ENCODE results near the gene CNTFR. TPM values are rescaled to one million over a fixed set of nuclear protein-coding genes. Genes with fewer than 3 reads are reported as not detected.

Gene CNTFR
- total and polyA plus RNA-seq, 4 donors, result 0.75 to 3.3 (median 2.0) TPM

DNA sequence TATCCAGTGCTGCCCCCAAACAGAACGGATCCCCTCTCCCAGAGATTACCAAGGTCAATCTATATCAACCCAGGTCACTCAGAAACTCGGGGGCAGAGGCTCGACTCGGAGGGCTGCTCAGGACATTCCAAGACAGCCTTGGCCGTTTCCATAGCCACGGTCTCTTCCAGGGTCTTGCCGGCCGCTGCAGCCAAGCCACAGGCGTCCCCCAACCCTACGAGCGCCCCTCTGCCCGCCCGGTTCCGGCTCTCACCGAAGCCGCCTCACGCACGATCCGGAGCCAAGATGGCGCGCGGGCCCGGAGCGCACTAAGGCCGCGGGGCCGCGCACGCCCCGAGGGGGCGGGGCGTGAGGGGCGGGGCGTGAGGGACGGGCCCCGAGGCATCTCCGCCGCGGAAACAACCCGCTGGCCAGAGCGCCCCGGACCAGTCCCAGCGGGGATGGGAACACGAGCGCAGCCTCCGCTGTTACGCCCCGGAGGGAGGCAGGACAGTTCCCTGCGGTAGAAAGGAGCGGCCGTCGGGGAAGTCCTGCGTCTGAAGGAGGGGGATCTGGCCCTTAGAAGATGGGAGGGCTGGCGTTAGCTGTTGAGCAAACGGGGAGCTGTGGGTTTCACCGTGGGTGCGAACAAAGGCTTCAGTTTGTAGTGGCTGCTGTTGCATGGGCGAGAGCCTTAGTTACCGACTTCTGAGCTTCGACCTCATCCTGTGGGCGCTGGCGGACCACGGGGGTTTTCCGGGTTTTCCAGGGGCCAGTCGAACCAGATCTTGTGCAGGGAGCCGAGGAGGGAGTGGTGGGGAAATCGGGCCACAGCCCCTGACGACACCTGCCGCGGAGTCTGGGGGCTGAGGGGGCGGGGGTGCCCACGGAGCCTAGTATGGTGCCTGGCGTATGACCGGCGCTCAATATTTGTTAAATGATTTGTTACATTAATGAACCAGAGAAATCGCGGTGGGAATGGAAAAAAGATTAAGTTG lies 22.6 kb upstream of the CNTFR start, which contains the start of gene RPP25L:
TSS of gene RPP25L (minus strand) at position 287 of the 977 bp plus-strand sequence. CDS start 801 bp downstream, outside the sequence.
- Histone ChIP-seq H3K27me3 (ENCODE audit: control insufficient read depth in 4 of 4, insufficient read depth in 4 of 4, low read length in 3 of 4) (no peaks in the 10 kb centered on the region), H3K36me3 (ENCODE audit: control insufficient read depth in 4 of 4, insufficient read depth in 3 of 4, low read depth in 1 of 4, low read length in 3 of 4) (peaks cover 0 to 24% (median 11%) of the 10 kb centered on the region in 4 donors), H3K9ac (ENCODE audit: low read depth in 1 of 2, low read length in 2 of 2) (peak within 1 kb of the TSS; percentile 85 to 87), H3K4me1 (ENCODE audit: control insufficient read depth in 4 of 4, insufficient read depth in 4 of 4, low read length in 3 of 4) (peaks cover 11 to 29% (median 23%) of the 10 kb centered on the region in 4 donors), H3K27ac (ENCODE audit: low read depth in 1 of 2, low read length in 2 of 2) (peak within 1 kb of the TSS; percentile 81 to 90), H3K4me3 (ENCODE audit: low read depth in 1 of 3, low read length in 3 of 3) (peak within 1 kb of the TSS; percentile 74 to 95 (median 87)), H3K9me3 (ENCODE audit: control insufficient read depth in 4 of 4, low read length in 3 of 4) (no peaks in the 10 kb centered on the region)
- TF ChIP-seq, protein P1, sequence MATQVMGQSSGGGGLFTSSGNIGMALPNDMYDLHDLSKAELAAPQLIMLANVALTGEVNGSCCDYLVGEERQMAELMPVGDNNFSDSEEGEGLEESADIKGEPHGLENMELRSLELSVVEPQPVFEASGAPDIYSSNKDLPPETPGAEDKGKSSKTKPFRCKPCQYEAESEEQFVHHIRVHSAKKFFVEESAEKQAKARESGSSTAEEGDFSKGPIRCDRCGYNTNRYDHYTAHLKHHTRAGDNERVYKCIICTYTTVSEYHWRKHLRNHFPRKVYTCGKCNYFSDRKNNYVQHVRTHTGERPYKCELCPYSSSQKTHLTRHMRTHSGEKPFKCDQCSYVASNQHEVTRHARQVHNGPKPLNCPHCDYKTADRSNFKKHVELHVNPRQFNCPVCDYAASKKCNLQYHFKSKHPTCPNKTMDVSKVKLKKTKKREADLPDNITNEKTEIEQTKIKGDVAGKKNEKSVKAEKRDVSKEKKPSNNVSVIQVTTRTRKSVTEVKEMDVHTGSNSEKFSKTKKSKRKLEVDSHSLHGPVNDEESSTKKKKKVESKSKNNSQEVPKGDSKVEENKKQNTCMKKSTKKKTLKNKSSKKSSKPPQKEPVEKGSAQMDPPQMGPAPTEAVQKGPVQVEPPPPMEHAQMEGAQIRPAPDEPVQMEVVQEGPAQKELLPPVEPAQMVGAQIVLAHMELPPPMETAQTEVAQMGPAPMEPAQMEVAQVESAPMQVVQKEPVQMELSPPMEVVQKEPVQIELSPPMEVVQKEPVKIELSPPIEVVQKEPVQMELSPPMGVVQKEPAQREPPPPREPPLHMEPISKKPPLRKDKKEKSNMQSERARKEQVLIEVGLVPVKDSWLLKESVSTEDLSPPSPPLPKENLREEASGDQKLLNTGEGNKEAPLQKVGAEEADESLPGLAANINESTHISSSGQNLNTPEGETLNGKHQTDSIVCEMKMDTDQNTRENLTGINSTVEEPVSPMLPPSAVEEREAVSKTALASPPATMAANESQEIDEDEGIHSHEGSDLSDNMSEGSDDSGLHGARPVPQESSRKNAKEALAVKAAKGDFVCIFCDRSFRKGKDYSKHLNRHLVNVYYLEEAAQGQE (IDR thresholded peaks at IDR 0.05), result peak; percentile 57
- TF ChIP-seq FOXA2 (IDR thresholded peaks at IDR 0.05) (no peak), EGR1 (IDR thresholded peaks at IDR 0.05; ENCODE audit: low read depth in 2 of 2) (no peak), SP1 (IDR thresholded peaks at IDR 0.05) (no peak), RAD21 (IDR thresholded peaks at IDR 0.05) (peak in 1 of 2 donors; percentile 14), TAF1 (conservative IDR thresholded peaks at IDR 0.05) (peak; percentile 62), FOXA1 (IDR thresholded peaks at IDR 0.05) (no peak), YY1 (IDR thresholded peaks at IDR 0.05) (peak; percentile 91)
- WGBS, result under 1% methylated on average over 77 of the region's 77 CpGs
- DNase-seq (ENCODE audit: low spot score), result peak; percentile 90

DNA sequence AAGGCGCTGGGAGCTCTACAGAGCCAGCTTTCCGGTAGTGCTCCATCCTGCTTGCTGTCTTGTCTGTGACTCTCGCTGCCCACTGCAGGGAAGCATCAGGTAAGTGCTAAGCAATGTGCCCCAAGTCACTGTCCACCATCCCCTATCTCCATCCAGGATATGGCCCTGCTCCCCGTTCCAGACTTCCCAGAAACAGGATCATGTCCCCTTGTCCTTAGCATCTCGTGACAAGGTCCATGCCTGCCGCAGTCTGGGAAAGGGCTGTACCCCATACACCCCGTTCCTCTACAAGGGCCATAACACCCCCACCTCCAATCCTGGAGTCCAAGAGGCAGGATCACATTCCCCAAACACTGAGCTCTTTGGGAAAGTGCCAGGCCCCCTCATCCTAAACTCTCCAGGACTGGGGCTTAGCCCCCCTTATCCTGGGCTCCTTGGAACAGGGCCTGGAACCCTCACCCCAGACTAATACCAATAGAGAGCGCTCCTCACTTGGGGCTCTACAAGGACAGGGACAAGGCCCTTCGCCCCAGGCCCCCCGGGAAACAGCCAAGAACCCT lies 21.8 kb upstream of the CNTFR start:
- H3K9ac ChIP-seq (ENCODE audit: low read depth in 1 of 2, low read length in 2 of 2), result peak overlapping the region; percentile 85 to 87
- H3K27ac ChIP-seq (ENCODE audit: low read depth in 1 of 2, low read length in 2 of 2), result peak overlapping the region; percentile 81 to 90
- H3K4me1 ChIP-seq (ENCODE audit: control insufficient read depth in 4 of 4, insufficient read depth in 4 of 4, low read length in 3 of 4), result peaks cover 14 to 30% (median 27%) of the 10 kb centered on the region in 4 donors
- H3K27me3 ChIP-seq (ENCODE audit: control insufficient read depth in 4 of 4, insufficient read depth in 4 of 4, low read length in 3 of 4), result no peaks in the 10 kb centered on the region
- H3K4me3 ChIP-seq (ENCODE audit: low read depth in 1 of 3, low read length in 3 of 3), result peak overlapping the region; percentile 74 to 95 (median 87)
- H3K9me3 ChIP-seq (ENCODE audit: control insufficient read depth in 4 of 4, low read length in 3 of 4), result no peaks in the 10 kb centered on the region
- peaks cover 0 to 16% (median 4%) of the 10 kb centered on the region in 4 donors for H3K36me3 ChIP-seq (ENCODE audit: control insufficient read depth in 4 of 4, insufficient read depth in 3 of 4, low read depth in 1 of 4, low read length in 3 of 4)
- 55% methylated on average over 10 of the region's 10 CpGs for WGBS
- no peak for DNase-seq (ENCODE audit: low spot score)
- no peak for TF ChIP-seq HNF4A (conservative IDR thresholded peaks at IDR 0.05)
- no peak for TF ChIP-seq YY1 (IDR thresholded peaks at IDR 0.05)
- no peak for TF ChIP-seq FOXA1 (IDR thresholded peaks at IDR 0.05)
- TF ChIP-seq HNF4G (IDR thresholded peaks at IDR 0.05), result no peak
- TF ChIP-seq, protein P2, sequence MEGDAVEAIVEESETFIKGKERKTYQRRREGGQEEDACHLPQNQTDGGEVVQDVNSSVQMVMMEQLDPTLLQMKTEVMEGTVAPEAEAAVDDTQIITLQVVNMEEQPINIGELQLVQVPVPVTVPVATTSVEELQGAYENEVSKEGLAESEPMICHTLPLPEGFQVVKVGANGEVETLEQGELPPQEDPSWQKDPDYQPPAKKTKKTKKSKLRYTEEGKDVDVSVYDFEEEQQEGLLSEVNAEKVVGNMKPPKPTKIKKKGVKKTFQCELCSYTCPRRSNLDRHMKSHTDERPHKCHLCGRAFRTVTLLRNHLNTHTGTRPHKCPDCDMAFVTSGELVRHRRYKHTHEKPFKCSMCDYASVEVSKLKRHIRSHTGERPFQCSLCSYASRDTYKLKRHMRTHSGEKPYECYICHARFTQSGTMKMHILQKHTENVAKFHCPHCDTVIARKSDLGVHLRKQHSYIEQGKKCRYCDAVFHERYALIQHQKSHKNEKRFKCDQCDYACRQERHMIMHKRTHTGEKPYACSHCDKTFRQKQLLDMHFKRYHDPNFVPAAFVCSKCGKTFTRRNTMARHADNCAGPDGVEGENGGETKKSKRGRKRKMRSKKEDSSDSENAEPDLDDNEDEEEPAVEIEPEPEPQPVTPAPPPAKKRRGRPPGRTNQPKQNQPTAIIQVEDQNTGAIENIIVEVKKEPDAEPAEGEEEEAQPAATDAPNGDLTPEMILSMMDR (IDR thresholded peaks at IDR 0.05; ENCODE audit: low read depth, low read length, missing input control), result no peak
- TF ChIP-seq, protein P3, sequence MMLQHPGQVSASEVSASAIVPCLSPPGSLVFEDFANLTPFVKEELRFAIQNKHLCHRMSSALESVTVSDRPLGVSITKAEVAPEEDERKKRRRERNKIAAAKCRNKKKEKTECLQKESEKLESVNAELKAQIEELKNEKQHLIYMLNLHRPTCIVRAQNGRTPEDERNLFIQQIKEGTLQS (IDR thresholded peaks at IDR 0.05), result no peak
- TF ChIP-seq TAF1 (conservative IDR thresholded peaks at IDR 0.05), result no peak
- no peak for TF ChIP-seq GABPA (IDR thresholded peaks at IDR 0.05 in 1 of 2, conservative IDR thresholded peaks at IDR 0.05 in 1 of 2)
- TF ChIP-seq EGR1 (IDR thresholded peaks at IDR 0.05; ENCODE audit: low read depth in 2 of 2), result no peak
- TF ChIP-seq, protein P1 (IDR thresholded peaks at IDR 0.05), result no peak
- no peak for TF ChIP-seq RXRA (IDR thresholded peaks at IDR 0.05)
- TF ChIP-seq NR2F2 (IDR thresholded peaks at IDR 0.05), result no peak
- TF ChIP-seq SP1 (IDR thresholded peaks at IDR 0.05), result no peak
- no peak for TF ChIP-seq RAD21 (IDR thresholded peaks at IDR 0.05)
- TF ChIP-seq JUND (IDR thresholded peaks at IDR 0.05), result no peak
- TF ChIP-seq FOXA2 (IDR thresholded peaks at IDR 0.05), result no peak
- TF ChIP-seq, protein P4, sequence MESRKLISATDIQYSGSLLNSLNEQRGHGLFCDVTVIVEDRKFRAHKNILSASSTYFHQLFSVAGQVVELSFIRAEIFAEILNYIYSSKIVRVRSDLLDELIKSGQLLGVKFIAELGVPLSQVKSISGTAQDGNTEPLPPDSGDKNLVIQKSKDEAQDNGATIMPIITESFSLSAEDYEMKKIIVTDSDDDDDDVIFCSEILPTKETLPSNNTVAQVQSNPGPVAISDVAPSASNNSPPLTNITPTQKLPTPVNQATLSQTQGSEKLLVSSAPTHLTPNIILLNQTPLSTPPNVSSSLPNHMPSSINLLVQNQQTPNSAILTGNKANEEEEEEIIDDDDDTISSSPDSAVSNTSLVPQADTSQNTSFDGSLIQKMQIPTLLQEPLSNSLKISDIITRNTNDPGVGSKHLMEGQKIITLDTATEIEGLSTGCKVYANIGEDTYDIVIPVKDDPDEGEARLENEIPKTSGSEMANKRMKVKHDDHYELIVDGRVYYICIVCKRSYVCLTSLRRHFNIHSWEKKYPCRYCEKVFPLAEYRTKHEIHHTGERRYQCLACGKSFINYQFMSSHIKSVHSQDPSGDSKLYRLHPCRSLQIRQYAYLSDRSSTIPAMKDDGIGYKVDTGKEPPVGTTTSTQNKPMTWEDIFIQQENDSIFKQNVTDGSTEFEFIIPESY (IDR thresholded peaks at IDR 0.05), result no peak

Data from liver (tissue), 9 donors.